NOMO-1 treated with DMSO at 0.1 percent for 48 hours (cell line): ENCODE results near the gene CALN1.

ENCODE experiments used
- DNase-seq: peaks from one replicate; lab custom pipeline; 2025; ENCODE audit not compliant: unreplicated experiment; lab: John Stamatoyannopoulos, UW

CALN1 gene

GRCh38 chr7:72048420-72048819 is 363.7 kb downstream of the CALN1 start:
- DNase-seq, result no peak

- DNase-seq, result no peak
Observed at GRCh38 chr7:72042855-72043254, 369.3 kb downstream of the CALN1 start.

- DNase-seq, result no peak
Observed at GRCh38 chr7:72040641-72041040, 371.5 kb downstream of the CALN1 start.

DNA sequence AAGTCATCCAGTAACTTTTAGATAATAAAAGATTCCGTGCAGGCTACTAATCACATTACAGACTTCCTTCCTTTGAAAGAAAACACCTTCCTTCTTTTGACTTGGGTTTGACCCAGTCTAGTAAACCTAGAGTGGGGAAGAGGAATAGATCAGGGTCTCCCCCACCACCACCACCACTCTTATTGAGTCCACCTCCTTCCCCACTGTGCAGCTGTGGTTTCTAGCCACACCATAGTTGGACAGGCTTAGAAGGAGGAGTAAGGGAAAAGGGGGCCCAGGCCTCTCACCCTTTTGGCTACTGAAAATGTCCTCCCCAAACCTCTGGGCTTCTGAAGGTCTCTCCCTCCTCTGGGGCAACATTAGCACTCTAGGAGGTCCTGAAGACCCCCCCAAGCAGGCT is 372.7 kb downstream of the CALN1 start:
- DNase-seq, result no peak

DNA sequence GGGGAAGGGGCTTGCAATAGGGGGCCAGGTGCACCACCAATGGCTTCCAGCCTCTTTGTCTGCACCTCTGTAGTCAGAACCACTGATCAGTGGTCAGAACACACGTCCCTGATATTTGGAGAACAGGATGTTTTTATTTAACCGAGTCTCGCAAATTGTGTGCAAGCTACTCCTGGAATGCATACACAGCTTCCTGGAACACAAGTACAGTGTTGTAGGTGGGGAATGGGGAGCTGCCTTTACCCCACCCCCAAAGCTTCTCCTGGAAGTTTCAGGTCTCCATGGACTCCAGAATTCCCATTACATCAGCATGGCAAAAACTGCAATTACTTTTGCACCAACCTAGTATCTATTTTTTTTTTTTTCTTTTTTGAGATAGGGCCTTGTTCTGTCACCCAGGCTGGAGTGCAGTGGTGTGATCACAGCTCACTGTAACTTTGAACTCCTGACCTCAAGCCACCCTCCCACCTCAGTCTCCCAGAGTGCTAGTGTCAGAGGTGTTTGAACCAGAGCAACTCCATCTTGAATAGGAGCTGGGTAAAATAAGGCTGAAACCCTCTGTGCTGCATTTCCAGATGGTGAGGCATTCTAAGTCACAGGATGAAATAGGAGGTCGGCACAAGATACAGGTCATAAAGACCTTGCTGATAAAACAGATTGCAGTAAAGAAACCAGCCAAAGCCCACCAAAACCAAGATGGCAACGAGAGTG is 374.0 kb downstream of the CALN1 start:
- no peak for DNase-seq

- no peak for DNase-seq
Observed at GRCh38 chr7:72037516-72037915, 374.6 kb downstream of the CALN1 start.

DNA sequence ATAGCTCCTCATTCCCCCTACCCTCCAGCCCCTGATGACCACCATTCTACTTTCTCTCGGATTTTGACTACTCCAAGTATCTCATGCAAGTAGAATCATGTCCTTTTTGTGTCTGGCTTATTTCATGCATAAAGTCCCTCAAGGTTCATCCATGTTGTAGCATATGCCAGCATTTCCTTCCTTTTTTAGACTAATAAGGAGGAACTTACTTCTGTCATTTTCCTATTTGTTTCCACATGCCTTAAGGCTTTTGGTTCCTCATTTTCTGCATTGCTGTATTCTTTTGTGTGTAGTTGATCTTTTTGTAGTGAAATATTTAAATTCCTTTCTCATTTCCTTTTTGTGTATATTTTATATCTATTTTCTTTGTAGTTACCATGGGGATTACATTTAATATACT is 376.9 kb downstream of the CALN1 start:
- DNase-seq, result peak; percentile 79

DNA sequence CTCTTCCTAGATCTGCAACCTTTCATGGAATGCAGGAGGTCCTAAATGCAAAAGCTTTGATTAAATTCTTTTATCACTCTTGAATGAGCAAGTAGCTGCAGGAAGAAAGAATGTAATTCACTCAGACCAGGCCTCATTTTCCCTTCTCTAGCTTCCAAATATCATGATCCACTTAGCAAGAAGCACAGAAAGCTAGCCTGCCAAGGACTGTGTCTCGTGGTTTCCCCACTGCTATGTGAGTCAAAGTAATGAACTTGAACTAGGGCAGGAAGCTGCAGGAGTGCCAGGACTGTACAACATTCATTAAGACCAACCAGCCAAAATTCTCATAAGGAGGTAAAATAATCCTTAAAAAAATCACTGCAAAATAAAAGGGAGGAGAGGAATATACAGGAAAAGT is 379.2 kb downstream of the CALN1 start:
- DNase-seq, result no peak

DNA sequence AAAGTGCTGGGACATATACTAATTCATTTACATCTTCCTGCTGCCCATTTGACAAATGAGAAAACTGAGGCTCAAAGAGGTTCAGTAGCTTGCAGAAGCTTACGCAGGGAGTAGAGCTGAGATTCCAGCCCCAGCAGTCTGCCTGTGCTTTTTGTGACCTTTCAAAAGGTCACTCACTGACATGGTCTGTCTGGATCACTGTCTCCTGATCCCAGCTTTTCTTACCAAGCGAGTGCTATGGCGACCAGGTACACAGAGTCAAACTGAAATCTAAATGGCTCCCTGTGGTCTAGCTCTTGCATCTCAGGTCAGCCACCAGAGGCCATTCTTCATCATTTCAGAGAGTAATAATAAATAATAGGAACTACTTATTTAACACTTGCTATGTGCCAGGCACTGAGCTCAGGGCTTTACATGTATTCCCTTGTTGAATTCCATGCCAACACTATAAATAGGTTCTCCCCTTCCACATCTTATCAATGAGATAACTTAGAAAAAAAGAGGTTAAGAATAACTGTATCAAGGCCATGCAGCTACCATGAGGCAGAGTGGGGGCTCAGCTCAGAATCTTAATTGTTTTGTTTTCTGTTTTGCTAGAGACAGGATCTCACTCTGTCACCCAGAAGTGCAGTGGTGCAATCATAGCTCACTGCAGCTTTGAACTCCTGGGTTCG is 381.0 kb downstream of the CALN1 start:
- DNase-seq, result no peak

DNA sequence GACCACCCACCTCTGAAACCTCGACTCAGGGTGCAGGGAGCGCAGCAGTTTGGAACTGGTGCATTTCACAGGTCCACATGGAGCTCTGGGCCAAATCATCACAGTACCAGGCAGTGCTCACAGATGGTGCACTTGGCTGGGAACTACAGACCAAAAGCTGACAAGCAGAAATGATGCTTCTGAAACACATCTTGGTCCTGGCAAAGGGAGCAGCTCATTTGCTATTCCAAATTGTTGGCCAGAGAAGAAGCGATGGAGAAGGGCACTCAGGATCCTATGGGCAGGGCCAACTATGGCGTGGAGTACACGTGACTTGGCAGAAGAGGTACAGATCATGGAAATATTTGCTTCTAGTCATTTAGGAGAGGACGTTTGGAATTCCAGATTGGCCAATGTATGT is 383.9 kb downstream of the CALN1 start:
- DNase-seq, result no peak

GRCh38 chr7:72025381-72025960 is 386.7 kb downstream of the CALN1 start:
- no peak for DNase-seq

GRCh38 chr7:72023926-72024325 is 388.2 kb downstream of the CALN1 start:
- peak; percentile 10 for DNase-seq

DNA sequence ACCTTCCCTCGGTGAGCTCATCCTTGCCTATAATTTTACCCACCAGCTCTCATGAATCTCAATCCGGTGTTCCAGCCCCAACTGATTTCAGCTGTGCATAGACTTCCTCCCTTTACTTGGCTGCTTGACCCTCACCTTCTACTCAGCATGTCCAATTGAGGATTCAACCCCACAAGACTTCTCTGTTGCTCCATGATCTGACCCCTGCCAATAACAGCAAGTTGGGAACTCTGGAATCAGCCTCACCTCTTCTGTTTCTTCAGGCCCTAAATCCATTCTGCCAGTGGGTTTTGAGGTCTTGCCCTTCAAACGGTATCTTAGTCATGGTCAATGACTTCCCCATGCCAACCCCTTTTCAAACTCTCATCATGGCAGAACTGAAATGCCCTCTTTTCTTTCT is 390.4 kb downstream of the CALN1 start:
- DNase-seq, result no peak

GRCh38 chr7:72020311-72020710 is 391.8 kb downstream of the CALN1 start:
- no peak for DNase-seq

DNA sequence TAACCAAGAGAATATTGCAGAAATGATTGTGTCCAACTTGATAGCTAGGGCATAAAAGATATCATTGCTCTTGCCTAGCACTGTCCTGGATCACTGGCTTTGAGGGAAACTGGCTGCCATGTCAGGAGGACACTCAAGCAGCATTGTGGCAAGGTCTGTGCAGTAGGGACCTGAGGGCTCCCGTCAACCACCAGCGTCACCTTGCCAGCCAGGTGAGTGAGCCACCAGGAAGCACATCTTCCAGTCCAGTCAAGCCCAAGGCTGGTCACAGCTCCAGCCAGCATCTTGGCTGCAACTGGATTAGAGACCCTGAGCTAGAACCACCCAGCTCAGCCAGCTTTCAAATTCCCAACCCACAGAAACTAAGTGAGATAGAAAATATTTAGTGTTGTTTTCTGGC is 392.7 kb downstream of the CALN1 start:
- no peak for DNase-seq

GRCh38 chr7:72017756-72018155 is 394.4 kb downstream of the CALN1 start:
- DNase-seq, result no peak

- no peak for DNase-seq
Observed at GRCh38 chr7:72016574-72016973, 395.6 kb downstream of the CALN1 start.

GRCh38 chr7:72015136-72015535 is 397.0 kb downstream of the CALN1 start:
- DNase-seq, result no peak

GRCh38 chr7:72007018-72007417 is 405.1 kb downstream of the CALN1 start:
- DNase-seq, result no peak

- DNase-seq, result no peak
Observed at GRCh38 chr7:72003236-72003635, 408.9 kb downstream of the CALN1 start.

DNA sequence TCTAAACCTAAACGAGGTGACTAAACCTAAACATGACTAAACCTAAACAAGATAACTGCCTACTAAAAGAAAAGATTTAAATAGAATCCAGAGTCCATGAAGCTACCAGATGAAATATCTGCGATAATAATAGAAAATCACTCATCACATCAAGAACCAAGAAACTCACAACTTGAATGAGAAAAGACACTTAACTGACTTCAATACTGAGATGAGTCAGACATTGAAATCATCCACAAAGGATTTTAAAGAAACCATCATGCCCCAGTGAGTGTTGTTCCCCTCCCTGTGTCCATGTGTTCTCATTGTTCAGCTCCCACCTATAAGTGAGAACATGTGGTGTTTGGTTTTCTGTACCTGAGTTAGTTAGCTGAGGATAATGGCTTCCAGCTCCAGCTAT is 416.0 kb downstream of the CALN1 start:
- DNase-seq, result no peak

DNA sequence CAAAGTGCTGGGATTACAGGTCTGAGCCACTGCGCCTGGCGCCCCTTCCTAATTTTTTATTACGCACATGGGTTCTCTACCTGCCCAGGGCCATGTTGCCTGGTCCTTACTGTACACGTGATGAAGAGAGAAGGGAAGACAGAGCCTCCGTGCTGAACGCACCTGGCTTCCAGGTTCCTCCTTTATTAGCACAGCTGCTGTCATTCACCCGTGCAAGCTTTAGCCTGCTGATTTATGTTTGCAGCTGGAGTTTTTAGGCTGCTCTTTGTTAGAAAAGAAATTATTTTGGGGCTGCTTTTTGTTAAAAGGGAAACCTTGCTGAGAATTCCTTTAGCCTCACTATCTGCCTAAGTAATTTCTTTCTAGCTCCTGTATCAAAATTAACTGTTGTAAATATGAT is 417.0 kb downstream of the CALN1 start:
- DNase-seq, result no peak

- no peak for DNase-seq
Observed at GRCh38 chr7:71991586-71991985, 420.6 kb downstream of the CALN1 start.
